GM12872 (cell line): ENCODE measurements around the gene DNAH10.

Experiments used
- TF ChIP-seq, protein P1 (sequence below): IDR thresholded peaks from 3 replicates; pipeline ENCODE4 v1.5.1; 2011; ENCODE audit warnings: low read depth, mild to moderate bottlenecking, low read length, moderate library complexity; ENCODE audit not compliant: insufficient read depth

The DNAH10 gene

DNA sequence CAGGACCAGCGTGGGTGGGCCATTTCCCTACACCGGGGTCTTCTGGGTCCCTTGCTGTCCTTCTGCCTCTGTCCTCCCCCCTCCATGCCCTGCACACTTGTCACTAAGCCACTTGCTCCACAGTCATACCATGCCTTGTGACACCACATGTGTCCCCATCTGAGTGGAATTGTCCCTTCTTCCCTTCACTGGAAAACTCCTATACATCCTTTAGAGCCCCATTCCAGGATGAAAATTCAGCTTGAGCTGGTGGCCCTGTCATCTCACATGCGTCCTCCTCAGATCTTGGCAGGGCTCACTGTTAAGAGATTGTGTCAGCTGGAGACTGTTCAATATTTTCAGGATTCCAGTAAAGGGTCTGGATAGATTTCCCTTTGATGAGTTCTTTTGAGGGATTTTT lies 87.4 kb downstream of the DNAH10 start:
- TF ChIP-seq, protein P1, sequence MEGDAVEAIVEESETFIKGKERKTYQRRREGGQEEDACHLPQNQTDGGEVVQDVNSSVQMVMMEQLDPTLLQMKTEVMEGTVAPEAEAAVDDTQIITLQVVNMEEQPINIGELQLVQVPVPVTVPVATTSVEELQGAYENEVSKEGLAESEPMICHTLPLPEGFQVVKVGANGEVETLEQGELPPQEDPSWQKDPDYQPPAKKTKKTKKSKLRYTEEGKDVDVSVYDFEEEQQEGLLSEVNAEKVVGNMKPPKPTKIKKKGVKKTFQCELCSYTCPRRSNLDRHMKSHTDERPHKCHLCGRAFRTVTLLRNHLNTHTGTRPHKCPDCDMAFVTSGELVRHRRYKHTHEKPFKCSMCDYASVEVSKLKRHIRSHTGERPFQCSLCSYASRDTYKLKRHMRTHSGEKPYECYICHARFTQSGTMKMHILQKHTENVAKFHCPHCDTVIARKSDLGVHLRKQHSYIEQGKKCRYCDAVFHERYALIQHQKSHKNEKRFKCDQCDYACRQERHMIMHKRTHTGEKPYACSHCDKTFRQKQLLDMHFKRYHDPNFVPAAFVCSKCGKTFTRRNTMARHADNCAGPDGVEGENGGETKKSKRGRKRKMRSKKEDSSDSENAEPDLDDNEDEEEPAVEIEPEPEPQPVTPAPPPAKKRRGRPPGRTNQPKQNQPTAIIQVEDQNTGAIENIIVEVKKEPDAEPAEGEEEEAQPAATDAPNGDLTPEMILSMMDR, result no peak

GRCh38 chr12:123850246-123851134 lies 88.4 kb downstream of the DNAH10 start:
- TF ChIP-seq, protein P1, result no peak

DNA sequence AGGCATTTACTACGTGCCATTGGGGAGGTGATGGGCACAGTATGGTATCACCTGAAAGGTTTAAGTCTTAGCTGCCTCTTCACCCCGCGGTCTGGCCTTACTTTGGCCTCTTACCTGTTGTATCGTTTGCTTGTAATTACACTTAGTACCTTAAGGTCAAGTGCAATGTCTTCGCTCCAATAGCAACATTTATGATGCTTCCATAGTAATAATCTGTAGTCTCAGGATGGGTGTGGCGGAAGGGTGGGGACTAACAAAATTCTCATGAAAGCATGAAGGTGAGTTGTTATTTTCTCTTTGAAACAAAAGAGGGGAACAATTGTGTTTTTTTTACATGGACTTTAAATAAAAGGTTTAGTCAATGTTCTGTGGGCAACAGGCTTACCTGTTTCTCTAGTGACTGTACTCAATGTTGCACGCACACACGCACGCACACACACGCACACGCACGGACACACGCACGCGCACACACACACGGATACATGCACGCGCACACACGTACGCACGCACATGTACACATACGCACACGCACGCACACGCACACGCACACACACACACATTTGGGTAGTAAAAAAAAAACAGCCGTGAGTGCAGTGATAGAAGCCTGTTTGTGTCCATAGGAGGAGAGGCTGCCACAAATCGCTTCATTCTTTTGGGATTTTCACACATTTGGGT lies 91.4 kb downstream of the DNAH10 start:
- TF ChIP-seq, protein P1, result no peak

- TF ChIP-seq, protein P1, result no peak
Measured at GRCh38 chr12:123854232-123854631, 92.1 kb downstream of the DNAH10 start.

GRCh38 chr12:123854918-123855317 lies 92.8 kb downstream of the DNAH10 start:
- TF ChIP-seq, protein P1, result no peak

GRCh38 chr12:123856681-123857080 lies 94.6 kb downstream of the DNAH10 start:
- TF ChIP-seq, protein P1, result no peak

- TF ChIP-seq, protein P1, result no peak
Measured at GRCh38 chr12:123858176-123858575, 96.1 kb downstream of the DNAH10 start.
